GM06990 (cell line): ENCODE results near the gene RNASEH2A.

Source experiments
- DNase-seq: peaks from one replicate; pipeline ENCODE4 v3.0.0-alpha.2; 2011; ENCODE audit not compliant: insufficient read length; ENCODE audit errors: extremely low read depth
- H3K27me3 ChIP-seq: replicated peaks from 2 replicates; pipeline ENCODE4 v1.6.0; 2011; ENCODE audit warnings: low read length; ENCODE audit not compliant: control insufficient read depth, insufficient read depth
- H3K36me3 ChIP-seq: 2 replicates; pipeline ENCODE4 v1.5.1; 2011; ENCODE audit warnings: low read length; ENCODE audit not compliant: control insufficient read depth, insufficient read depth
- H3K4me3 ChIP-seq: replicated peaks from 2 replicates; pipeline ENCODE4 v1.5.1; 2011; ENCODE audit warnings: low read depth, mild to moderate bottlenecking, control low read depth, low read length
- CTCF ChIP-seq: IDR thresholded peaks from 2 replicates; pipeline ENCODE4 v1.5.1; 2011; ENCODE audit warnings: low read length, control low read depth, mild to moderate bottlenecking, inconsistent platforms; ENCODE audit not compliant: insufficient read depth, poor library complexity, severe bottlenecking

The RNASEH2A gene

DNA sequence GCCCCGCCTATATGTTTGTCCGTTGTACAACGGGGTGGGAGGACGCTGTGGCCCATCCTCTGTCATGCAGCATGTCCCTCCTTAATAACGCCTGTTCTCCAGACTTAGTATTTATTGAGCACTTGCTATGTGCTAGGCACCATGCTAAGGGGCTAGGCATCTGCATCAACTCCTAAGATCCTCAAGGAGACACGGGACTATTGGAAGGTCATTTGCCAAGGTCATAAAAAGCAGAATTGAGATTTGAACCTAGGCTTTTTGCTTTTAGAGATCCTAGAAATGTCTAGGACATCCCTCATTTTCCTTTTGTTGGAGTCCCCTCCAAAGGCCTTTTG, 30.1 kb downstream of the RNASEH2A start:
- no peak for TF ChIP-seq CTCF
- no peak overlapping the region for H3K4me3 ChIP-seq

GRCh38 chr19:12837225-12837624, 30.8 kb downstream of the RNASEH2A start:
- Histone ChIP-seq H3K36me3 (no peaks in the 10 kb centered on the region), H3K27me3 (peaks cover 2% of the 10 kb centered on the region), H3K4me3 (no peak overlapping the region)
- no peak for DNase-seq
- TF ChIP-seq CTCF = no peak

More for the DNA sequence above, 30.1 kb downstream of the RNASEH2A start:
- Histone ChIP-seq H3K36me3 (no peaks in the 10 kb centered on the region), H3K27me3 (peaks cover 2% of the 10 kb centered on the region)
- DNase-seq = no peak

- Histone ChIP-seq H3K4me3 (peak within 1 kb of the TSS; percentile 48), H3K36me3 (no peaks in the 10 kb centered on the region), H3K27me3 (peaks cover 2% of the 10 kb centered on the region)
- DNase-seq = peak; percentile 66
- no peak for TF ChIP-seq CTCF
These were observed 31.9 kb downstream of the RNASEH2A start, which contains the start of gene MAST1 for GRCh38 chr19:12838182-12838885. Gene MAST1, plus strand, starts transcription at chr19:12838515. Its CDS starts 58 bp downstream, at chr19:12838573.

DNA sequence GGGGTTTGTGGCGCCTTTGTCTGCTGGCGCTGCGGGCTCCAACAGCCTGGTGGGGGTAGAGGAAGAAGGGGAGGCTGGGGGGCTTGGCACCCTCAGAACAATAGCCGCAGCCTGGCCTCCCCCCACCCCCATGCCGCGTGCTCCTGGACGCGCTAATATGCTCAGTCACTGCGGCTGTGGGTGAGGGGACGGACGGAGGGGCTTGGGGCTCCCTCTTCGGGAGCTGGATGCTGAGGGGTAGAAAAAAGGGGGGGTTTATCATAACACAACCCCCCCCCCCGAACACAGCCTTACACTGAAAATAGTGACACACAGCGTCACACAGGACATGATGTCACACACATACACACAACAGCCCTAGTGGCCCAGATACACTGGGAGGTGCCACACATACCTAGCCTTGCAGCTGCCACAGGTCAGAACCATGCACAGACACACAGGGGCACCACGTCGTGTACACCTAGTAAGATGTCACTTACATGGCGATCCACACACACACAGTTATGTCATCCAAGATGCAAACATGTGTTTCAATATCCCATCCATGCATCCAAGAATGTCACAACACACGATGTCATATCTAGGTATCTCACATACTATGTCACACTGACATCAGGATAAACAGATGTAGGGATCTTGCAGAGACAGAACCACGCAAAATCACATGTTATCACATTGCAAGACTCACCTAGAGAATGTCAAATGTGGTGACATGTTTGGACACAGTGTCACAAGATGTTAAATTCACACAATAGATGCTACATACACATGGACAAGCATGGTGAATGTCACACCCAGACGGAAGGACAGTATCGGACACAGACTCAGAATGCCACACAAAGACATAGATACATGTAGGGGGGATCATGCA, 32.7 kb downstream of the RNASEH2A start:
- no peaks in the 10 kb centered on the region for H3K36me3 ChIP-seq
- peak overlapping the region; percentile 48 for H3K4me3 ChIP-seq
- H3K27me3 ChIP-seq = peaks cover 2% of the 10 kb centered on the region
- TF ChIP-seq CTCF = no peak
- DNase-seq = no peak

GRCh38 chr19:12840091-12841079, 34.0 kb downstream of the RNASEH2A start:
- Histone ChIP-seq H3K4me3 (no peak overlapping the region), H3K27me3 (peaks cover under 1% of the 10 kb centered on the region), H3K36me3 (no peaks in the 10 kb centered on the region)
- no peak for TF ChIP-seq CTCF
- peak; percentile 77 for DNase-seq
